Measurements from ENCODE around the gene BPIFB1.

The BPIFB1 gene

GRCh38 chr20:33325350-33325749, 42.3 kb downstream of the BPIFB1 start:
- DNase-seq (ENCODE audit: low spot score): no peak

- DNase-seq (ENCODE audit: low spot score): no peak
These were observed 45.4 kb downstream of the BPIFB1 start for GRCh38 chr20:33328157-33329137.

GRCh38 chr20:33332905-33333456, 50.0 kb downstream of the BPIFB1 start:
- DNase-seq (ENCODE audit: low spot score): no peak

- DNase-seq (ENCODE audit: low spot score): no peak
These were observed 50.6 kb downstream of the BPIFB1 start for GRCh38 chr20:33333616-33334015.

GRCh38 chr20:33334111-33334510, 51.1 kb downstream of the BPIFB1 start:
- DNase-seq (ENCODE audit: low spot score): no peak

GRCh38 chr20:33336375-33336774, 53.4 kb downstream of the BPIFB1 start:
- no peak for DNase-seq (ENCODE audit: low spot score)

GRCh38 chr20:33337119-33337518, 54.1 kb downstream of the BPIFB1 start:
- no peak for DNase-seq (ENCODE audit: low spot score)

- no peak for DNase-seq (ENCODE audit: low spot score)
These were observed 54.6 kb downstream of the BPIFB1 start for GRCh38 chr20:33337531-33338165.

- no peak for DNase-seq (ENCODE audit: low spot score)
These were observed 55.6 kb downstream of the BPIFB1 start for GRCh38 chr20:33338467-33339258.

GRCh38 chr20:33339515-33340058, 56.6 kb downstream of the BPIFB1 start:
- DNase-seq (ENCODE audit: low spot score): no peak

- no peak for DNase-seq (ENCODE audit: low spot score)
These were observed 60.5 kb downstream of the BPIFB1 start for GRCh38 chr20:33343521-33343920.

- no peak for DNase-seq (ENCODE audit: low spot score)
These were observed 62.3 kb downstream of the BPIFB1 start for GRCh38 chr20:33345342-33345741.

GRCh38 chr20:33348136-33348937, 65.3 kb downstream of the BPIFB1 start:
- no peak for DNase-seq (ENCODE audit: low spot score)

- DNase-seq (ENCODE audit: low spot score): no peak
These were observed 66.5 kb downstream of the BPIFB1 start for GRCh38 chr20:33349493-33349892.

- no peak for DNase-seq (ENCODE audit: low spot score)
These were observed 68.7 kb downstream of the BPIFB1 start for GRCh38 chr20:33351696-33352095.

GRCh38 chr20:33352258-33353012, 69.4 kb downstream of the BPIFB1 start:
- DNase-seq (ENCODE audit: low spot score): no peak

- DNase-seq (ENCODE audit: low spot score): no peak
These were observed 70.0 kb downstream of the BPIFB1 start for GRCh38 chr20:33353013-33353402.
